ENCODE results near the gene GXYLT1.
"Not testable (repeated sequence)": the region's sequence is repeated elsewhere in the genome, so short reads cannot be mapped to it uniquely, and the experiment has no call there.

GXYLT1 gene

GRCh38 chr12:42143452-42144157 is 1.1 kb downstream of the GXYLT1 start:
- DNase-seq: no peak

- DNase-seq: no peak
Observed at GRCh38 chr12:42141981-42142606, 2.6 kb downstream of the GXYLT1 start.

GRCh38 chr12:42140901-42141300 is 3.8 kb downstream of the GXYLT1 start:
- DNase-seq: no peak

GRCh38 chr12:42135259-42135814 is 9.3 kb downstream of the GXYLT1 start:
- DNase-seq: no peak

GRCh38 chr12:42130672-42131402 is 13.8 kb downstream of the GXYLT1 start:
- DNase-seq: no peak

- DNase-seq: no peak
Observed at GRCh38 chr12:42129595-42130204, 15.0 kb downstream of the GXYLT1 start.

- DNase-seq: no peak
Observed at GRCh38 chr12:42128888-42129287, 15.8 kb downstream of the GXYLT1 start.

- no peak for DNase-seq
Observed at GRCh38 chr12:42128327-42128726, 16.3 kb downstream of the GXYLT1 start.

- no peak for DNase-seq
Observed at GRCh38 chr12:42126963-42127362, 17.7 kb downstream of the GXYLT1 start.

GRCh38 chr12:42125388-42125767 is 19.3 kb downstream of the GXYLT1 start:
- no peak for DNase-seq

GRCh38 chr12:42124764-42125387 is 19.8 kb downstream of the GXYLT1 start:
- DNase-seq: no peak

GRCh38 chr12:42119085-42119633 is 25.5 kb downstream of the GXYLT1 start:
- DNase-seq: no peak

GRCh38 chr12:42118136-42118879 is 26.4 kb downstream of the GXYLT1 start:
- no peak for DNase-seq

GRCh38 chr12:42109031-42109430 is 35.6 kb downstream of the GXYLT1 start:
- DNase-seq: no peak

- DNase-seq: not testable (repeated sequence)
Observed at GRCh38 chr12:42106791-42107190, 37.9 kb downstream of the GXYLT1 start.

GRCh38 chr12:42104784-42105183 is 39.9 kb downstream of the GXYLT1 start:
- no peak for DNase-seq

- DNase-seq: no peak
Observed at GRCh38 chr12:42104087-42104486, 40.6 kb downstream of the GXYLT1 start.

GRCh38 chr12:42103155-42103554 is 41.5 kb downstream of the GXYLT1 start:
- DNase-seq: no peak

- no peak for DNase-seq
Observed at GRCh38 chr12:42102720-42103119, 42.0 kb downstream of the GXYLT1 start.

- no peak for DNase-seq
Observed at GRCh38 chr12:42099433-42099832, 45.2 kb downstream of the GXYLT1 start.

- no peak for DNase-seq
Observed at GRCh38 chr12:42097971-42098370, 46.7 kb downstream of the GXYLT1 start.

- peak; percentile 21 for DNase-seq
Observed at GRCh38 chr12:42094277-42094676, 50.4 kb downstream of the GXYLT1 start.
